Thyroid gland (tissue), 4 donors: ENCODE measurements around the gene PBX2. TPM values are rescaled to one million over a fixed set of nuclear protein-coding genes. Genes with fewer than 3 reads are reported as not detected.

Source experiments
- DNase-seq, 2 donors: peaks; one replicate each; pipeline ENCODE4 v3.0.0-alpha.2; 2019
- H3K27ac ChIP-seq, 3 donors: fragments of 200-600 bp; sonication (generic); 1 replicate in 2 of 3; 2 replicates in 1 of 3; pipeline ENCODE4 v1.5.1; 2016 to 2019; ENCODE audit warnings: mild to moderate bottlenecking in 1 of 3, moderate library complexity in 1 of 3
- H3K27me3 ChIP-seq: fragments of 200-600 bp; sonication (generic); one replicate; pipeline ENCODE4 v1.5.1; 2019
- H3K36me3 ChIP-seq, 2 donors: fragments of 200-600 bp; sonication (generic); one replicate each; pipeline ENCODE4 v1.5.1; 2016 to 2019
- H3K4me1 ChIP-seq, 2 donors: fragments of 200-600 bp; sonication (generic); one replicate each; pipeline ENCODE4 v1.5.1; 2017 to 2019
- H3K4me3 ChIP-seq, 3 donors: fragments of 200-600 bp; sonication (generic); replicated peaks in 1 of 3; 1 replicate in 2 of 3; 2 replicates in 1 of 3; pipeline ENCODE4 v1.5.1; 2016; ENCODE audit warnings: mild to moderate bottlenecking in 1 of 3
- H3K9me3 ChIP-seq: fragments of 200-600 bp; sonication (generic); one replicate; pipeline ENCODE4 v1.5.1; 2017
- POLR2A ChIP-seq, 2 donors: fragments of 450-650 bp; IDR thresholded peaks; one replicate each; pipeline ENCODE4 v1.6.1; 2017; ENCODE audit warnings: antibody characterized with exemption in 2 of 2, mild to moderate bottlenecking in 2 of 2, moderate library complexity in 1 of 2
- WGBS, 2 donors: methylation state at CpG; one replicate each; pipeline ENCODE4 v1.1.5; 2017; 5-methylcytosine and 5-hydroxymethylcytosine counted together
- intact Hi-C: fragments of 100-400 bp; cut with DNase I; formaldehyde crosslinking; loops from one replicate; pipeline ENCODE4 v1.15.1; 2023
- microRNA-seq: library from miRNA; unstranded; fragments of <30 nt; microRNA quantifications from one replicate; pipeline ENCODE4, GENCODE V29; 2016
- small RNA-seq: library from RNA; depleted of rRNA; stranded (forward); fragments of <200 nt; gene quantifications from one replicate; pipeline ENCODE3, GENCODE V24; 2016
- total RNA-seq, 4 donors: library from RNA; depleted of rRNA; stranded (reverse); fragments of >200 nt; gene quantifications; one replicate each; pipeline ENCODE4 v1.2.3, GENCODE V29; 2016
- TF ChIP-seq, protein P1 (sequence below), 6 experiments: fragments of 200-600 bp in 3 of 6; fragments of 450-650 bp in 3 of 6; sonication (generic) in 3 of 6; IDR thresholded peaks; one replicate each; pipeline ENCODE4 v1.5.1; 2016 to 2019; ENCODE audit warnings: antibody characterized with exemption in 6 of 6, mild to moderate bottlenecking in 2 of 6, inconsistent platforms in 1 of 6, moderate library complexity in 1 of 6

The PBX2 gene
- total RNA-seq, 4 donors from 2014 or later, result 66.0 to 93.4 (median 74.2) TPM

DNA sequence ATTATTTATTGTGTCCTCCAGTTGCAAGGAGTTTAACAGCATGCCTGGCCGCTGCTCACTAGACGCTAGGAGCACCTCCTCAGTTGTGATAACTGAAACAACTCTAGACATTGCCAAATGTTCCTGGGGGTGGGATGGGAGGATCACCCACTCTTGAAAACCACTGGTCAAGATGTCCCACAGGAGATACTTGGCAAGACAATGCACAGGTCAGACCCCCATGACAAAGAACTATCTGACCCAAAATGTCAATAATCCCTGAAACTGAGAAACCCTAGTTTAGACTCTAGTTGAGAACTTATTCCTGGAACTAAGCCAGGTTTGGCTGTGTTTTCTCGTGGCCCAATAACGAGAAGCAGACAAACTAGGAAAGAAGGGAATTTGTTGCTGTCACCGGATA lies 50.4 kb downstream of the PBX2 start:
- no peaks in the 10 kb centered on the region for H3K27me3 ChIP-seq
- 30 to 31% methylated on average over 5 of the region's 5 CpGs for WGBS, 2 donors
- H3K9me3 ChIP-seq, result no peaks in the 10 kb centered on the region
- intact Hi-C loops, result no loop called here
- H3K4me3 ChIP-seq, result no peak overlapping the region
- no peak overlapping the region for H3K27ac ChIP-seq
- H3K4me1 ChIP-seq, result peaks cover 6 to 14% of the 10 kb centered on the region in 2 donors
- no peaks in the 10 kb centered on the region for H3K36me3 ChIP-seq
- DNase-seq, result peak; percentile 21 to 27
- TF ChIP-seq, protein P1, sequence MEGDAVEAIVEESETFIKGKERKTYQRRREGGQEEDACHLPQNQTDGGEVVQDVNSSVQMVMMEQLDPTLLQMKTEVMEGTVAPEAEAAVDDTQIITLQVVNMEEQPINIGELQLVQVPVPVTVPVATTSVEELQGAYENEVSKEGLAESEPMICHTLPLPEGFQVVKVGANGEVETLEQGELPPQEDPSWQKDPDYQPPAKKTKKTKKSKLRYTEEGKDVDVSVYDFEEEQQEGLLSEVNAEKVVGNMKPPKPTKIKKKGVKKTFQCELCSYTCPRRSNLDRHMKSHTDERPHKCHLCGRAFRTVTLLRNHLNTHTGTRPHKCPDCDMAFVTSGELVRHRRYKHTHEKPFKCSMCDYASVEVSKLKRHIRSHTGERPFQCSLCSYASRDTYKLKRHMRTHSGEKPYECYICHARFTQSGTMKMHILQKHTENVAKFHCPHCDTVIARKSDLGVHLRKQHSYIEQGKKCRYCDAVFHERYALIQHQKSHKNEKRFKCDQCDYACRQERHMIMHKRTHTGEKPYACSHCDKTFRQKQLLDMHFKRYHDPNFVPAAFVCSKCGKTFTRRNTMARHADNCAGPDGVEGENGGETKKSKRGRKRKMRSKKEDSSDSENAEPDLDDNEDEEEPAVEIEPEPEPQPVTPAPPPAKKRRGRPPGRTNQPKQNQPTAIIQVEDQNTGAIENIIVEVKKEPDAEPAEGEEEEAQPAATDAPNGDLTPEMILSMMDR (IDR thresholded peaks at IDR 0.05), result no peak
- no peak for TF ChIP-seq POLR2A (IDR thresholded peaks at IDR 0.05)

DNA sequence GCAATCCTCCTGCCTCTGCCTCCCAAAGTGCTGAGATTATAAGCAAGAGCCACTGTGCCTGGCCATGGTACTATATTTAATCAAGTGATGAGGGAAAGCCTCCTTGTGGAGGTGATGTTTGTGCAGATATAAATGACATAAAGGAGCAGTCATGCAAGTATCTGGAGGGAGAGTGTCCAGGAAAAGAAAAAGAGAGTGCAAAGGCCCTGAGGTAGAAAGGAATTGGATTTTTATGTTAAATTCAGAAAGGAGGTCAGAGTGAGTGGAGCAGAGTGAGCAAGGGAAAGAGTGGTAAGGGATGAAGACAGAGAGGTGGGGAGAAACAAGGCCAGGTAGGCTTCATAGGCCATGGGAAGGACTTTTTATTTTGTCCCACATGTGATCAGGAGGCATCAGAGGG lies 52.5 kb downstream of the PBX2 start:
- H3K4me1 ChIP-seq, result peaks cover 6 to 14% of the 10 kb centered on the region in 2 donors
- DNase-seq, result no peak
- no peaks in the 10 kb centered on the region for H3K9me3 ChIP-seq
- H3K36me3 ChIP-seq, result no peaks in the 10 kb centered on the region
- H3K4me3 ChIP-seq, result no peak overlapping the region
- no peak overlapping the region for H3K27ac ChIP-seq
- TF ChIP-seq, protein P1 (IDR thresholded peaks at IDR 0.05), result no peak
- no peak for TF ChIP-seq POLR2A (IDR thresholded peaks at IDR 0.05)
- no peaks in the 10 kb centered on the region for H3K27me3 ChIP-seq
- intact Hi-C loops, result no loop called here

Small RNA genes within 50 kb of the gene (microRNA-seq; reads per million reads assigned to microRNA genes)
- gene MIR6721 (2.2 reads per million), gene MIR6833 (not detected)

Small RNA genes within 50 kb of the gene (small RNA-seq; reads per million reads assigned to genes)
- gene AL662884.1 (not detected), gene MIR6833 (not detected)

Other genes with a start within 250 kb of the PBX2 start
- 10 to 100 TPM; 10.5 to 36.7 (median 16.4) TPM for gene CFB, start 244.1 kb downstream of the PBX2 start, total RNA-seq
- 100 to 1,000 TPM in 3 of 4 donors, 10 to 100 TPM in 1; 83.2 to 114 (median 106) TPM for gene NELFE, start 231.2 kb downstream of the PBX2 start, total RNA-seq
- gene SKIC2, start 231.0 kb downstream of the PBX2 start, total RNA-seq, result 10 to 100 TPM; 35.1 to 47.1 (median 39.4) TPM
- gene DXO, start 218.1 kb downstream of the PBX2 start, total RNA-seq, result 10 to 100 TPM; 21.3 to 36.4 (median 33.9) TPM
- 100 to 1,000 TPM; 181 to 401 (median 227) TPM for gene C4A, start 208.1 kb downstream of the PBX2 start, total RNA-seq
- 100 to 1,000 TPM; 233 to 370 (median 285) TPM for gene C4B, start 175.4 kb downstream of the PBX2 start, total RNA-seq
- gene CYP21A2, start 151.8 kb downstream of the PBX2 start, total RNA-seq, result 1 to 10 TPM in 1 of 4 donors, under 1 TPM in 2, not detected in 1; 0.24 to 1.7 (median 0.33) TPM
- 100 to 1,000 TPM in 2 of 4 donors, 10 to 100 TPM in 2; 42.2 to 112 (median 80.9) TPM for gene TNXB, start 80.9 kb downstream of the PBX2 start, total RNA-seq
- 10 to 100 TPM; 41.5 to 63.5 (median 57.3) TPM for gene ATF6B, start 62.0 kb downstream of the PBX2 start, total RNA-seq
- gene FKBPL, start 59.9 kb downstream of the PBX2 start, total RNA-seq, result 10 to 100 TPM in 1 of 4 donors, 1 to 10 TPM in 3; 3.6 to 11.8 (median 6.8) TPM
- gene PRRT1, start 38.3 kb downstream of the PBX2 start, total RNA-seq, result under 1 TPM in 3 of 4 donors, not detected in 1; 0.49 to 0.81 (median 0.67) TPM
- 10 to 100 TPM; 13.0 to 26.1 (median 24.1) TPM for gene PPT2, start 36.1 kb downstream of the PBX2 start, total RNA-seq
- 1 to 10 TPM; 2.3 to 9.8 (median 6.5) TPM for gene EGFL8, start 25.6 kb downstream of the PBX2 start, total RNA-seq
- gene AGPAT1, start 14.1 kb downstream of the PBX2 start, total RNA-seq, result 10 to 100 TPM; 48.6 to 69.2 (median 54.8) TPM
- 100 to 1,000 TPM in 3 of 4 donors, 10 to 100 TPM in 1; 64.0 to 114 (median 107) TPM for gene RNF5, start 11.8 kb downstream of the PBX2 start, total RNA-seq
- gene AGER, start 5.9 kb downstream of the PBX2 start, total RNA-seq, result 10 to 100 TPM; 10.3 to 70.6 (median 36.8) TPM
- 1 to 10 TPM; 4.2 to 6.5 (median 5.5) TPM for gene GPSM3, start 2.4 kb upstream of the PBX2 start, total RNA-seq
- gene NOTCH4, start 33.9 kb upstream of the PBX2 start, total RNA-seq, result 10 to 100 TPM; 11.0 to 37.9 (median 17.5) TPM
- gene TSBP1, start 181.7 kb upstream of the PBX2 start, total RNA-seq, result not detected
- not detected for gene BTNL2, start 217.0 kb upstream of the PBX2 start, total RNA-seq
- 100 to 1,000 TPM in 2 of 4 donors, 10 to 100 TPM in 2; 53.0 to 162 (median 106) TPM for gene HLA-DRA, start 249.7 kb upstream of the PBX2 start, total RNA-seq